Esophagus squamous epithelium (tissue), 5 donors: ENCODE data around the gene CHD2. TPM values are rescaled to one million over a fixed set of nuclear protein-coding genes. Genes with fewer than 3 reads are reported as not detected.

Experiments used
- DNase-seq: peaks from one replicate; lab custom pipeline; 2025; lab: John Stamatoyannopoulos, UW
- H3K27ac ChIP-seq, 4 donors: fragments of 200-600 bp; sonication (generic); one replicate each; pipeline ENCODE4 v1.5.1; 2016 to 2019; ENCODE audit warnings: mild to moderate bottlenecking in 1 of 4
- H3K27me3 ChIP-seq, 4 donors: fragments of 200-600 bp; sonication (generic); 1 replicate in 3 of 4; 2 replicates in 1 of 4; pipeline versions ENCODE4 v1.5.1 to v1.6.0; 2017 to 2021; ENCODE audit warnings: antibody characterized with exemption in 1 of 4
- H3K36me3 ChIP-seq, 3 donors: fragments of 200-600 bp; sonication (generic); one replicate each; pipeline ENCODE4 v1.5.1; 2016 to 2019
- H3K4me1 ChIP-seq, 3 donors: fragments of 200-600 bp; sonication (generic); one replicate each; pipeline ENCODE4 v1.5.1; 2017 to 2019
- H3K4me3 ChIP-seq, 4 donors: fragments of 200-600 bp; sonication (generic); 1 replicate in 3 of 4; 2 replicates in 1 of 4; pipeline ENCODE4 v1.5.1; 2016 to 2019; ENCODE audit warnings: mild to moderate bottlenecking in 2 of 4, moderate library complexity in 1 of 4
- H3K9me3 ChIP-seq, 3 donors: fragments of 200-600 bp; sonication (generic); one replicate each; pipeline ENCODE4 v1.5.1; 2016 to 2019
- POLR2A ChIP-seq, 4 donors: fragments of 450-650 bp; IDR thresholded peaks; one replicate each; pipeline ENCODE4 v1.6.1; 2017; ENCODE audit warnings: antibody characterized with exemption in 4 of 4, mild to moderate bottlenecking in 4 of 4, moderate library complexity in 3 of 4
- WGBS, 2 donors: methylation state at CpG; one replicate each; pipeline ENCODE4 v1.1.5; 2018; 5-methylcytosine and 5-hydroxymethylcytosine counted together
- intact Hi-C: fragments of 100-400 bp; cut with DNase I; formaldehyde crosslinking; loops from one replicate; pipeline ENCODE4 v1.15.0; 2022
- total RNA-seq, 4 donors: library from RNA; depleted of rRNA; stranded (reverse); fragments of >200 nt; gene quantifications; one replicate each; pipeline ENCODE4 v1.1.0, GENCODE V29; 2016
- TF ChIP-seq, protein P1 (sequence below), 6 experiments: fragments of 450-650 bp in 4 of 6; fragments of 200-600 bp in 2 of 6; sonication (generic) in 2 of 6; IDR thresholded peaks; one replicate each; pipeline ENCODE4 v1.5.1; 2016 to 2019; ENCODE audit warnings: antibody characterized with exemption in 6 of 6, mild to moderate bottlenecking in 4 of 6, moderate library complexity in 4 of 6
- donor health status: DM: yes; HTN: yes; CAD: no.

Gene CHD2
- total RNA-seq, 4 donors from 2014 or later: 36.1 to 132 (median 74.8) TPM

DNA sequence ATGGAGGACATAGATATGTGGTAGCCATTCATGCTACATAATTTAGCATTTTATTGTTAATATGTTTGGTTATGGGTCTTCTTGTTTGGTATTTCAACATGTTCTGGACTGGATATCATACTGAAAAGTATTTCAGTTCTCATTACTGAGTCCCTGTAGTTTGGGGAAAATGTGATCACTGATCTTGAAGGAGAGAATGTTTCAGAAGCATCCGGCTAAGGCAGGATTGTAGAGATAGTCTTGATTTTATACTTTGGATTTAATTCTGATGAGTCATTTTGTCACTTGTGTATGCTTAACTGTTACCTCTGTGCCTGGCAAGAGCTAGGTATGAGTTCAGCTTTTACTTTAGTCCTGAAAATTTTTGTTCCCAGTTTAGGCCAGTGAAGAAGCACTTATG is 7.1 kb downstream of the CHD2 start:
- TF ChIP-seq, protein P1, sequence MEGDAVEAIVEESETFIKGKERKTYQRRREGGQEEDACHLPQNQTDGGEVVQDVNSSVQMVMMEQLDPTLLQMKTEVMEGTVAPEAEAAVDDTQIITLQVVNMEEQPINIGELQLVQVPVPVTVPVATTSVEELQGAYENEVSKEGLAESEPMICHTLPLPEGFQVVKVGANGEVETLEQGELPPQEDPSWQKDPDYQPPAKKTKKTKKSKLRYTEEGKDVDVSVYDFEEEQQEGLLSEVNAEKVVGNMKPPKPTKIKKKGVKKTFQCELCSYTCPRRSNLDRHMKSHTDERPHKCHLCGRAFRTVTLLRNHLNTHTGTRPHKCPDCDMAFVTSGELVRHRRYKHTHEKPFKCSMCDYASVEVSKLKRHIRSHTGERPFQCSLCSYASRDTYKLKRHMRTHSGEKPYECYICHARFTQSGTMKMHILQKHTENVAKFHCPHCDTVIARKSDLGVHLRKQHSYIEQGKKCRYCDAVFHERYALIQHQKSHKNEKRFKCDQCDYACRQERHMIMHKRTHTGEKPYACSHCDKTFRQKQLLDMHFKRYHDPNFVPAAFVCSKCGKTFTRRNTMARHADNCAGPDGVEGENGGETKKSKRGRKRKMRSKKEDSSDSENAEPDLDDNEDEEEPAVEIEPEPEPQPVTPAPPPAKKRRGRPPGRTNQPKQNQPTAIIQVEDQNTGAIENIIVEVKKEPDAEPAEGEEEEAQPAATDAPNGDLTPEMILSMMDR (IDR thresholded peaks at IDR 0.05): no peak
- no peak for TF ChIP-seq POLR2A (IDR thresholded peaks at IDR 0.05)
- no peak for DNase-seq
- Histone ChIP-seq H3K36me3 (peaks cover 0 to 14% (median 0%) of the 10 kb centered on the region in 3 donors), H3K4me1 (peaks cover 43 to 92% (median 58%) of the 10 kb centered on the region in 3 donors), H3K27me3 (no peaks in the 10 kb centered on the region), H3K9me3 (no peaks in the 10 kb centered on the region), H3K27ac (peak overlapping the region; percentile 95 to 100 (median 96)), H3K4me3 (peak overlapping the region in 2 of 4 donors; percentile 3 to 44)
- 14 to 23% methylated on average over 1 of the region's 1 CpG for WGBS, 2 donors
- intact Hi-C loops: no loop called here

DNA sequence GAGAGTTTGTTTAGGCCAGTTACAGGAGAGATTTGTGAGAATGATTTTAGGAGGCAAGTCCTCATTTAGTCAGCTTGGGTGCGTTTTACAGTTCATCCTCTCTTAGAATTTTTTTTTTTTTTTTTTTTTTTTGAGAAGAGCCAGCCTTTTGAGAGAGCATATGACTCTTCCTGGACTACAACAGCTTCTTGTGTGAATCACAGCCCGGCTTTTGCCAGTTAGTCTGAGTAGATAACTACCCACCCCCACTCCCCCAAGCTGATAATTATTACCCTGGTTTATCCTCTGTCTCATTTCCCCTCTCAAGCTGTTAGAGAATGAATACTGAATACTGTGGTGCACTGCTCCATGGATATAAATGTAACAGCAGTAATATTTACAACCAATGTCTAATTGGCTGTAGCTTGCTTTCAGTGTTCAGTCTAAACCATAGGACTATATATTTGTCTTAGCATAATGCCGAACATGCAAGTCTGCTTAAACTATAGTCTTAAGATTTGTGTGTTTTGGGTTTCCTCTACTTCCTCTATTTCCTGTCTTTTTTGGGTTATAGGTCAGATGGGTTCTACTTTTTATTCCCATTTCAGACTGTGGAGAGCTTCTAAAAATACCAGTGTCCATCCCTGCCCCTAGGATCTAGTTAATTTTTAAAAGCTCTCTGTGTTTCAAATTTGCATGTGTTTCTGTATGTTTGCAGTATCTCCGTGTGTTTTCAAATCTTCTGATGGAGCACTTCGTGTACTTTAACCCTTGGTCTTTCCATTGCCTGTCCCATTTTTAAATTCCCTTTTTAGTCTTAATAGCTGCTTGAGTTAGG is 8.0 kb downstream of the CHD2 start:
- no peak for TF ChIP-seq POLR2A (IDR thresholded peaks at IDR 0.05)
- TF ChIP-seq, protein P1 (IDR thresholded peaks at IDR 0.05): no peak
- intact Hi-C loops: no loop called here
- peaks cover 0 to 14% (median 0%) of the 10 kb centered on the region in 3 donors for H3K36me3 ChIP-seq
- H3K27ac ChIP-seq: peak overlapping the region; percentile 95 to 100 (median 96)
- H3K9me3 ChIP-seq: no peaks in the 10 kb centered on the region
- H3K4me1 ChIP-seq: peaks cover 50 to 92% (median 61%) of the 10 kb centered on the region in 3 donors
- no peak for DNase-seq
- H3K4me3 ChIP-seq: peak overlapping the region in 3 of 4 donors; percentile 12 to 44 (median 17)
- 6% methylated on average over 5 of the region's 5 CpGs for WGBS, 2 donors
- no peaks in the 10 kb centered on the region for H3K27me3 ChIP-seq

DNA sequence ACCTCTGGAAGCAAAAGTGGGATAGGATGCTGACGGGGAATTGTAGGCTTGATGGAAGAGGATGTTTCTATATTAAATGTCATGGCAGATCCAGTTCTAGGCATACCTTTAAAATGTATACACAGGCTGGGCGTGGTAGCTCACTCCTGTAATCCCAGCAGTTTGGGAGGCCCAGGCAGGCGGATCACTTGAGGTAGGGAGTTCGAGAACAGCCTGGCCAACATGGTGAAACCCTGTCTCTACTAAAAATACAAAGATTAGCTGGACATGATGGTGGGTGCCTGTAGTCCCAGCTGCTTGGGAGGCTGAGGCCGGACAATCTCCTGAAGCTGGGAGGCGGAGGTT is 8.6 kb downstream of the CHD2 start:
- peaks cover 0 to 14% (median 0%) of the 10 kb centered on the region in 3 donors for H3K36me3 ChIP-seq
- no peak for DNase-seq
- H3K27ac ChIP-seq: peak overlapping the region; percentile 95 to 100 (median 96)
- H3K27me3 ChIP-seq: no peaks in the 10 kb centered on the region
- H3K4me3 ChIP-seq: peak overlapping the region in 2 of 4 donors; percentile 12 to 44
- TF ChIP-seq POLR2A (IDR thresholded peaks at IDR 0.05): no peak
- TF ChIP-seq, protein P1 (IDR thresholded peaks at IDR 0.05): no peak
- intact Hi-C loops: no loop called here
- 56 to 77% methylated on average over 4 to 5 of the region's 6 CpGs for WGBS, 2 donors
- no peaks in the 10 kb centered on the region for H3K9me3 ChIP-seq
- H3K4me1 ChIP-seq: peaks cover 55 to 92% (median 67%) of the 10 kb centered on the region in 3 donors

DNA sequence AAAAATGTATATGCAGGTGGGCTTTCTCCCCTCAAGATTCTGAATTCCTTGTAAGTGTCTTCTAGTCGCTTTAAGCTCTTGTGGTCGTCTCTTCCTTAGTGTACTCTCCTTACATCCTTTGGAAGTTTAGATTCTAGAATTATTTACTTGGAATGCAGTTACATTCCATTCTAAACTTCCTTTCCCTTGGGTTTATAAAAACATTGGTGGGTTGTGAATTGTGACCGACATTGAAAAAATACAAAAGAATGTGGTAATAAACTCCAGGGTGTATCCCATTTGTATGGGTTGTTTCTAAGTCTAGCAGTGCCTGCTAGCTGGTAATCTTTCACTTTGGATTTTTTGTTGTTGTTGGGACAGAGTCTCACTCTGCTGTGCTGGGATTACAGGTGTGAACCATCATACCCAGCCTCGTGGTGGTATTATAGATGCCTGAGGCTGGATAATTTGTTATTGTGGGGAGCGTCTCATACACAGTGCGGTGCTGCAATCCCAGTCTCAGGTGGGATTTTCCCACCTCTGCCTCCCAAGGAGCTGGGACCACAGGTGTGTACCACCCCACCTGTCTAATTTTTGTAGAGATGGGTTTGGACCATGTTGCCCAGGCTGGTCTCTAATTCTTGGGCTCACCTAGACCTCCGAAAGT is 9.1 kb downstream of the CHD2 start:
- Histone ChIP-seq H3K27ac (peak overlapping the region; percentile 95 to 100 (median 96)), H3K27me3 (no peaks in the 10 kb centered on the region), H3K4me3 (no peak overlapping the region), H3K4me1 (peaks cover 60 to 96% (median 73%) of the 10 kb centered on the region in 3 donors), H3K36me3 (peaks cover 0 to 14% (median 0%) of the 10 kb centered on the region in 3 donors), H3K9me3 (no peaks in the 10 kb centered on the region)
- no peak for TF ChIP-seq POLR2A (IDR thresholded peaks at IDR 0.05)
- TF ChIP-seq, protein P1 (IDR thresholded peaks at IDR 0.05): no peak
- intact Hi-C loops: no loop called here
- DNase-seq: no peak
- 45 to 55% methylated on average over 6 to 7 of the region's 7 CpGs for WGBS, 2 donors

DNA sequence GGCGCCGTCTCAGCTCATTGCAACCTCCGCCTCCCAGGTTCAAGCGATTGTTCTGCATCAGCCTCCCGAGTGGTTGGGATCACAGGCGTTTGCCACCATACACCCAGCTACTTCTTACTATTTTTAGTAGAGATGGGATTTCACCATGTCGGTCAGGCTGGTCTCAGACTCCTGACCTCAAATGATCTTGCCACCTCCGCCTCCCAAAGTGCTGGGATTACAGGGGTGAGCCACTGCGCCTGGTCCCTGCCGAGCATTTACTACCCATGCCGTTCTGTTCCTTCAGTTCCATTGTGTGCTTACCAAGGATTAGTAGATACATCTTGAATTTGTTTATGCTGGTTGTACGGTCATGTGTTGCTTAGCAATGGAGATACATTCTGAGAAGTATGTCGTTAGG is 10.3 kb downstream of the CHD2 start:
- Histone ChIP-seq H3K4me3 (no peak overlapping the region), H3K36me3 (peaks cover 0 to 14% (median 0%) of the 10 kb centered on the region in 3 donors), H3K27me3 (no peaks in the 10 kb centered on the region), H3K4me1 (peaks cover 60 to 100% (median 79%) of the 10 kb centered on the region in 3 donors), H3K27ac (peak overlapping the region; percentile 72 to 100 (median 96)), H3K9me3 (no peaks in the 10 kb centered on the region)
- no peak for DNase-seq
- whole genome bisulfite sequencing, 2 donors: 73 to 74% methylated on average over 13 of the region's 13 CpGs
- intact Hi-C loops: no loop called here
- TF ChIP-seq, protein P1 (IDR thresholded peaks at IDR 0.05): no peak
- no peak for TF ChIP-seq POLR2A (IDR thresholded peaks at IDR 0.05)
